OCI-LY1 (cell line): ENCODE measurements around the gene SMIM32.

Source experiments
- H2AFZ ChIP-seq: fragments of 200-600 bp; sonication (generic), shearing (Covaris generic); 2 replicates; pipeline ENCODE4 v1.6.0; 2014; ENCODE audit warnings: antibody characterized with exemption, mild to moderate bottlenecking, low read length
- H3F3A ChIP-seq: fragments of 200-600 bp; sonication (generic), shearing (Covaris generic); 2 replicates; pipeline ENCODE4 v1.6.0; 2014; ENCODE audit warnings: mild to moderate bottlenecking, antibody characterized with exemption, low read length, moderate library complexity; ENCODE audit not compliant: insufficient read depth
- H3K27ac ChIP-seq: fragments of 200-600 bp; sonication (generic); 2 replicates; pipeline ENCODE4 v1.5.1; 2014; ENCODE audit warnings: low read length, mixed run types, mild to moderate bottlenecking, low read depth; ENCODE audit not compliant: poor library complexity, severe bottlenecking
- H3K27me3 ChIP-seq: fragments of 200-600 bp; sonication (generic); 2 replicates; pipeline ENCODE4 v1.6.0; 2014; ENCODE audit warnings: antibody characterized with exemption, mild to moderate bottlenecking, low read length, moderate library complexity; ENCODE audit not compliant: insufficient read depth
- H3K36me3 ChIP-seq: fragments of 200-600 bp; sonication (generic); 2 replicates; pipeline ENCODE4 v1.6.1; 2014; ENCODE audit warnings: mild to moderate bottlenecking, antibody characterized with exemption, low read length, moderate library complexity, mixed read lengths; ENCODE audit not compliant: insufficient read depth
- H3K4me1 ChIP-seq: fragments of 200-600 bp; sonication (generic); 2 replicates; pipeline ENCODE4 v1.5.1; 2014; ENCODE audit warnings: mild to moderate bottlenecking, low read length, moderate library complexity; ENCODE audit not compliant: insufficient read depth, severe bottlenecking
- H3K4me2 ChIP-seq: fragments of 200-600 bp; sonication (generic), shearing (Covaris generic); 2 replicates; pipeline ENCODE4 v1.6.1; 2014; ENCODE audit warnings: low read length
- H3K4me3 ChIP-seq: fragments of 200-600 bp; sonication (generic); 2 replicates; pipeline ENCODE4 v1.5.1; 2014; ENCODE audit warnings: low read length, low read depth, mild to moderate bottlenecking, mixed read lengths; ENCODE audit not compliant: poor library complexity, severe bottlenecking
- H3K79me2 ChIP-seq: fragments of 200-600 bp; shearing (Covaris generic); 2 replicates; pipeline ENCODE4 v1.6.1; 2016; ENCODE audit warnings: mixed run types, low read length, mixed read lengths; ENCODE audit not compliant: insufficient read depth
- H3K9ac ChIP-seq: fragments of 200-600 bp; sonication (generic), shearing (Covaris generic); 2 replicates; pipeline ENCODE4 v1.6.1; 2014; ENCODE audit warnings: mild to moderate bottlenecking, low read length, mixed read lengths
- H3K9me2 ChIP-seq: fragments of 200-600 bp; sonication (generic), shearing (Covaris generic); 2 replicates; pipeline ENCODE4 v1.6.1; 2014; ENCODE audit warnings: low read depth, mild to moderate bottlenecking, low read length, mixed read lengths
- H3K9me3 ChIP-seq: fragments of 200-600 bp; shearing (Covaris generic); 2 replicates; pipeline ENCODE4 v1.6.1; 2014; ENCODE audit warnings: low read length, mixed read lengths
- H4K20me1 ChIP-seq: fragments of 200-600 bp; sonication (generic), shearing (Covaris generic); 2 replicates; pipeline ENCODE4 v1.6.0; 2016; ENCODE audit warnings: mild to moderate bottlenecking, low read length; ENCODE audit not compliant: insufficient read depth
- EZH2 ChIP-seq: fragments of 200-600 bp; sonication (generic), shearing (Covaris generic); IDR thresholded peaks from 2 replicates; pipeline ENCODE4 v1.8.0; 2017; ENCODE audit warnings: borderline replicate concordance, mixed run types, mild to moderate bottlenecking, antibody characterized with exemption, low read length, moderate library complexity, mixed read lengths
- TF ChIP-seq, protein P1 (sequence below): fragments of 200-600 bp; sonication (generic), shearing (Covaris generic); IDR thresholded peaks from 2 replicates; pipeline ENCODE4 v1.5.1; 2017; ENCODE audit warnings: mild to moderate bottlenecking, antibody characterized with exemption, low read length, moderate library complexity, mixed read lengths

The SMIM32 gene

DNA sequence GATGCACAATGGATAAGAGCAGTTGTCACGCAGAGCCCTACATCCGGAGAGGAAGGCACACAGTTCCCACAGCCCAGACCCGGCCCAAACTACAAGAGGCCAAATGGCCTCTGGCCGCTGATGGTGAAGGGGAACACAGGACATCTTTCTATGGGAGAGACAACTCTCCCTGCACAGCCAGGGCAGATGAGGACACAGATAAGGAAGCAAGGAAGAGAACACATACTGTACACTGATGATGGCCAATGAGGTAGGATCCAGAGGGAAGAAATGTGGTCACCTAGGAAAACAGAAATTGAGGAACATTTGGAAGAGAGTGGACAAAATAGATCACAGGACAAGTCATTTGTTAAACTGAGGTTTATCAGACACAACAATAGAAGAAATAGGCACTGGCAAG lies 28.4 kb upstream of the SMIM32 start:
- Histone ChIP-seq H3K4me2 (no peak overlapping the region), H3K4me1 (no peaks in the 10 kb centered on the region), H3K9ac (no peak overlapping the region)

DNA sequence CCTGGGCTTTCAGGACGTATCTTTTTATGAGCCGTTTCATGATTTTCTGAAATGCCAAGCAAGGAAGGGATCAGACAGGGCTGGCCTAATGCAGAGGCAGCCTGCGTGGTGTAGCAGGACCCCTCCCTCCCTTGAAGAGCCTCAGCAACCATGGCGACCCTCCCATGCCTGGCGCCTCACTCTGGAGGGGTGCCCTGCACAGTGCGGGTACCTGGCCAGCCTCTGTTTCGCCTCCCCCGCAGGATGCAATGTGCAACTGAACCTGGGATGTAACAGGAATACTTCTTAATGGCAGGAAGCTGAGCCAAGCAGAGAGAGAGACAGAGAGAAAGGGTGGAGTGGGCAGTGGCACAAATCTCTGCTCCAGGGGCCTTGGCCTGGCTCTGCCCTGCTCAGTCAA lies 23.3 kb upstream of the SMIM32 start:
- Histone ChIP-seq H3K9me2 (no peaks in the 10 kb centered on the region), H3K4me1 (no peaks in the 10 kb centered on the region), H3K9ac (no peak overlapping the region), H4K20me1 (no peaks in the 10 kb centered on the region), H3K27me3 (no peaks in the 10 kb centered on the region), H3K36me3 (no peaks in the 10 kb centered on the region), H3K27ac (no peak overlapping the region), H2AFZ (no peak overlapping the region), H3F3A (no peaks in the 10 kb centered on the region), H3K4me3 (no peak overlapping the region), H3K4me2 (no peak overlapping the region), H3K9me3 (no peaks in the 10 kb centered on the region), H3K79me2 (no peaks in the 10 kb centered on the region)
- no peak for TF ChIP-seq EZH2
- TF ChIP-seq, protein P1, sequence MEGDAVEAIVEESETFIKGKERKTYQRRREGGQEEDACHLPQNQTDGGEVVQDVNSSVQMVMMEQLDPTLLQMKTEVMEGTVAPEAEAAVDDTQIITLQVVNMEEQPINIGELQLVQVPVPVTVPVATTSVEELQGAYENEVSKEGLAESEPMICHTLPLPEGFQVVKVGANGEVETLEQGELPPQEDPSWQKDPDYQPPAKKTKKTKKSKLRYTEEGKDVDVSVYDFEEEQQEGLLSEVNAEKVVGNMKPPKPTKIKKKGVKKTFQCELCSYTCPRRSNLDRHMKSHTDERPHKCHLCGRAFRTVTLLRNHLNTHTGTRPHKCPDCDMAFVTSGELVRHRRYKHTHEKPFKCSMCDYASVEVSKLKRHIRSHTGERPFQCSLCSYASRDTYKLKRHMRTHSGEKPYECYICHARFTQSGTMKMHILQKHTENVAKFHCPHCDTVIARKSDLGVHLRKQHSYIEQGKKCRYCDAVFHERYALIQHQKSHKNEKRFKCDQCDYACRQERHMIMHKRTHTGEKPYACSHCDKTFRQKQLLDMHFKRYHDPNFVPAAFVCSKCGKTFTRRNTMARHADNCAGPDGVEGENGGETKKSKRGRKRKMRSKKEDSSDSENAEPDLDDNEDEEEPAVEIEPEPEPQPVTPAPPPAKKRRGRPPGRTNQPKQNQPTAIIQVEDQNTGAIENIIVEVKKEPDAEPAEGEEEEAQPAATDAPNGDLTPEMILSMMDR = no peak

More for the DNA sequence above, 28.4 kb upstream of the SMIM32 start:
- Histone ChIP-seq H3F3A (no peaks in the 10 kb centered on the region), H3K36me3 (no peaks in the 10 kb centered on the region), H3K27ac (no peak overlapping the region), H2AFZ (no peak overlapping the region), H3K4me3 (no peak overlapping the region), H3K9me2 (no peaks in the 10 kb centered on the region), H3K27me3 (no peaks in the 10 kb centered on the region), H3K9me3 (no peaks in the 10 kb centered on the region), H4K20me1 (no peaks in the 10 kb centered on the region), H3K79me2 (no peaks in the 10 kb centered on the region)
- TF ChIP-seq EZH2 = no peak
- TF ChIP-seq, protein P1 = no peak

DNA sequence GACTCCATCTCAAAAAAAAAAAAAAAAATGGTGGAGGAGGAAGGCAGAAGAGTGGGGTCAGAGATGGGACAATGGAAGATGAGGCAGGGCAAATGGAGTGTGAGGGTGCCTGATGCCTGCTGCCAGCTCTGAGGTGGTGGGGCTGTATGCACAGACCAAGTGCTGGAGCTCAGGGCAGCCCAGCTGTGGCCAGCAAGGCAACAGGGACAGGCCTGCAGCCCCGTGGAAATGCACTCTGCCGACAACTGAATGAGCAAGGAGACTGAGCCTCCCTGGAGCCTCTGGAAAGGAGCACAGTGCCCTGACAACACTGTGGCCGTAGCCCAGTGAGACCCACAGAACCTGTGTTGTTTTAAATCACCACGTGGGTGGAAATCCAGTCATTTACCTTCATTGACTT lies 22.9 kb upstream of the SMIM32 start:
- no peaks in the 10 kb centered on the region for H3K4me1 ChIP-seq
- H3F3A ChIP-seq = no peaks in the 10 kb centered on the region
- no peaks in the 10 kb centered on the region for H3K79me2 ChIP-seq
- no peak overlapping the region for H2AFZ ChIP-seq
- no peak overlapping the region for H3K4me3 ChIP-seq
- no peaks in the 10 kb centered on the region for H3K36me3 ChIP-seq
- no peaks in the 10 kb centered on the region for H4K20me1 ChIP-seq
- no peak overlapping the region for H3K9ac ChIP-seq
- no peak overlapping the region for H3K4me2 ChIP-seq
- H3K27ac ChIP-seq = no peak overlapping the region
- H3K9me3 ChIP-seq = no peaks in the 10 kb centered on the region
- no peaks in the 10 kb centered on the region for H3K27me3 ChIP-seq
- no peaks in the 10 kb centered on the region for H3K9me2 ChIP-seq
- TF ChIP-seq EZH2 = no peak
- TF ChIP-seq, protein P1 = no peak
